ENCODE measurements around the gene POGZ. TPM values are rescaled to one million over a fixed set of nuclear protein-coding genes. Genes with fewer than 3 reads are reported as not detected.
A peak's percentile ranks its signal among the peaks of the same experiment; 100 is the strongest.

The POGZ gene
- total RNA-seq, 3 donors from 2014 or later, result 37.0 to 72.6 (median 60.3) TPM

DNA sequence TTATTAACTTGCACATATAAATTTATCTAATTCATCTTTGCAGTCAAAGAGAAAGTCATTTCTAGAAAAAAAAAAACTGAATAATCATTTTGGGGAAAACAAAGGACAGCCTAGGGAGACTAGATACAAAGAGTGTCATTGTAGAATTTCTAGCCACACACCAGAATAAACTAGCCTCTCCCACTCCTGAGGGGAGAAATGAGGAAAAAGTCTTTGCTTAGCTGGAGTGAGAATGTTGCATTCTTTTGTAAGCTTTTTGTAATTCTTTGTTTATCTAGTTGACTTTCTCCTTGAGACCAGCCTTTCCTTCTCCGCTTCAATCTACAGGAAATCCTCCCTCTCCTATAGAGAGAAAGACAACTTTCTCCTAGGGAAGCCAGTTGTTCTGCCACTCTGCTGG, 36.0 kb upstream of the POGZ start:
- intact Hi-C loops (cut with DNase I; ENCODE audit: low total_unique reads), result no loop called here
- no peak for TF ChIP-seq POLR2A (IDR thresholded peaks at IDR 0.05)
- TF ChIP-seq POLR2AphosphoS5 (IDR thresholded peaks at IDR 0.05), result no peak
- TF ChIP-seq, protein P1, sequence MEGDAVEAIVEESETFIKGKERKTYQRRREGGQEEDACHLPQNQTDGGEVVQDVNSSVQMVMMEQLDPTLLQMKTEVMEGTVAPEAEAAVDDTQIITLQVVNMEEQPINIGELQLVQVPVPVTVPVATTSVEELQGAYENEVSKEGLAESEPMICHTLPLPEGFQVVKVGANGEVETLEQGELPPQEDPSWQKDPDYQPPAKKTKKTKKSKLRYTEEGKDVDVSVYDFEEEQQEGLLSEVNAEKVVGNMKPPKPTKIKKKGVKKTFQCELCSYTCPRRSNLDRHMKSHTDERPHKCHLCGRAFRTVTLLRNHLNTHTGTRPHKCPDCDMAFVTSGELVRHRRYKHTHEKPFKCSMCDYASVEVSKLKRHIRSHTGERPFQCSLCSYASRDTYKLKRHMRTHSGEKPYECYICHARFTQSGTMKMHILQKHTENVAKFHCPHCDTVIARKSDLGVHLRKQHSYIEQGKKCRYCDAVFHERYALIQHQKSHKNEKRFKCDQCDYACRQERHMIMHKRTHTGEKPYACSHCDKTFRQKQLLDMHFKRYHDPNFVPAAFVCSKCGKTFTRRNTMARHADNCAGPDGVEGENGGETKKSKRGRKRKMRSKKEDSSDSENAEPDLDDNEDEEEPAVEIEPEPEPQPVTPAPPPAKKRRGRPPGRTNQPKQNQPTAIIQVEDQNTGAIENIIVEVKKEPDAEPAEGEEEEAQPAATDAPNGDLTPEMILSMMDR (IDR thresholded peaks at IDR 0.05), result no peak
- Histone ChIP-seq H3K4me3 (no peak overlapping the region), H3K9me3 (no peaks in the 10 kb centered on the region), H3K27ac (peak overlapping the region; percentile 1 to 86), H3K36me3 (no peaks in the 10 kb centered on the region), H3K4me1 (peaks cover 0 to 5% of the 10 kb centered on the region in 2 donors), H3K27me3 (no peaks in the 10 kb centered on the region)
- no peak for DNase-seq (ENCODE audit: low spot score in 2 of 2)

DNA sequence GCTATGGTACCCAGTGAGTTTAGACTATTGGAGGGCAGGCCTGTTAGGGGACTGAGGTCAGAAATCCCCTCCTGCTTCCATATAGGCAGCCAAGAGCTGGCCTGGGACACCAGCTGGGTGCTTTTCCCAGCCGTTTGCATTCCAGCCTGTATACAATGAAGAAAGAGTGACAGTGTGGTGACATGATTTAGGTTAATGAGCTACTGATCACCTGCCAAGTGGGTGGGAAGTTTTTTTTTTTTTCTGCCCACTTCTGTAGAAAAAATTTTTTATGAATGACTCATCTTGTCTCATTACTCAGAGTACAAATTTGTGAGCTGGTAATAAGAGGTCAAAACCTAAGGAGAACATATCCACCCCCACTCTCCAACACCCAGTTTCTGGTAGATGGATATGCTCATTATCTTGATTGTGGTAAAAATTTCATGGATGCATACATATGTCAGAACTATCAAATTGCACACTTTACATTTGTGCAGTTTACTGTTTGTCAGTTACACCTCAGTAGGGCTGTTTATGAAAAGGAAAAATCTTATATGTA, 35.5 kb upstream of the POGZ start:
- TF ChIP-seq POLR2AphosphoS5 (IDR thresholded peaks at IDR 0.05), result peak in 1 of 3 donors; percentile 33
- TF ChIP-seq, protein P1 (IDR thresholded peaks at IDR 0.05), result no peak
- H3K4me1 ChIP-seq, result peaks cover 0 to 5% of the 10 kb centered on the region in 2 donors
- no peaks in the 10 kb centered on the region for H3K9me3 ChIP-seq
- H3K27me3 ChIP-seq, result no peaks in the 10 kb centered on the region
- intact Hi-C loops (cut with DNase I; ENCODE audit: low total_unique reads), result no loop called here
- peak overlapping the region; percentile 75 to 86 for H3K27ac ChIP-seq
- no peaks in the 10 kb centered on the region for H3K36me3 ChIP-seq
- no peak overlapping the region for H3K4me3 ChIP-seq
- DNase-seq (ENCODE audit: low spot score in 2 of 2), result no peak

DNA sequence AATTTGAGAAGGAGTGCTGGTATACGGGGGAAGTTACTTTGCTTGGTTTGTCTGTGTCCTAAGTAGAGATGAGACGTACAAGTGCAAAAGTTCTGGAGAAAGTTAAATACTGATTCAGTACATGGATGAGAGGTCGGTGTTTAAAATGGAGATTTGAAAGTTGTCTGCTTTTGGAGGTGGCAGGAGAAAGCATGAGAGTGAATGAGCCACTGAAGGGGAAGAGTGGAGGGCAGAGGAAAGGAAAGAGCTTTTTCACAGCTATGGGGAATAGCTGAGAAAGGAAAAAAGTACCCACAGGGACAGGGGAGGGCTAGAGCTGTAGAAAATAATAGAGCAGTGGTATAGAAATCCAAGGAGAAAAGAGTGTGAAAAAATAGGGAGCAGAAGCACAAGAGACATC, 33.7 kb upstream of the POGZ start:
- intact Hi-C loops (cut with DNase I; ENCODE audit: low total_unique reads), result no loop called here
- no peak for DNase-seq (ENCODE audit: low spot score in 2 of 2)
- H3K4me1 ChIP-seq, result peaks cover 0 to 5% of the 10 kb centered on the region in 2 donors
- no peak overlapping the region for H3K4me3 ChIP-seq
- TF ChIP-seq POLR2AphosphoS5 (IDR thresholded peaks at IDR 0.05), result no peak
- no peak for TF ChIP-seq POLR2A (IDR thresholded peaks at IDR 0.05)
- TF ChIP-seq, protein P1 (IDR thresholded peaks at IDR 0.05), result no peak
- no peaks in the 10 kb centered on the region for H3K9me3 ChIP-seq
- no peaks in the 10 kb centered on the region for H3K27me3 ChIP-seq
- H3K27ac ChIP-seq, result no peak overlapping the region
- no peaks in the 10 kb centered on the region for H3K36me3 ChIP-seq

DNA sequence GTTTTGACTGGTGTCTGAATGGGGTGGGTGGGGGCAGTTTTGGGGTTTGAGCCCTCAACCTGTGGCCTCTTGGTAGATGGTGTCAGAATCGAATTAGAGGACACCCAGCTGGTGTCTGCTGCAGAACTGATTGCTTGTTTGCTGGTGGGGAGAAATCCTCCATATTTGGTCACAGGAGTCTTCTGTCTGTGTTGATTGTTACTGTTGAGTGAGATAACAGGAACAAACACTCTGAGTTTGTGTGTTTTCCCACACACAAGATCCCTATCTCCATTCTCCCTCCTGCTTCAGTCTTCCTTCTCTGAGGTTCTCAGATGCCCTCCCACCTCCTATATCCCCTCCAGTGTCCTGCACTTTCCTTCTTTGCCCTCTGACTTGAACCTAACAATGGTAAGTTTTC, 32.8 kb upstream of the POGZ start:
- DNase-seq (ENCODE audit: low spot score in 2 of 2), result no peak
- TF ChIP-seq POLR2A (IDR thresholded peaks at IDR 0.05), result no peak
- TF ChIP-seq, protein P1 (IDR thresholded peaks at IDR 0.05), result no peak
- TF ChIP-seq POLR2AphosphoS5 (IDR thresholded peaks at IDR 0.05), result no peak
- Histone ChIP-seq H3K4me1 (peaks cover 0 to 5% of the 10 kb centered on the region in 2 donors), H3K4me3 (no peak overlapping the region), H3K9me3 (no peaks in the 10 kb centered on the region), H3K27me3 (no peaks in the 10 kb centered on the region), H3K36me3 (no peaks in the 10 kb centered on the region), H3K27ac (no peak overlapping the region)
- intact Hi-C loops (cut with DNase I; ENCODE audit: low total_unique reads), result no loop called here

DNA sequence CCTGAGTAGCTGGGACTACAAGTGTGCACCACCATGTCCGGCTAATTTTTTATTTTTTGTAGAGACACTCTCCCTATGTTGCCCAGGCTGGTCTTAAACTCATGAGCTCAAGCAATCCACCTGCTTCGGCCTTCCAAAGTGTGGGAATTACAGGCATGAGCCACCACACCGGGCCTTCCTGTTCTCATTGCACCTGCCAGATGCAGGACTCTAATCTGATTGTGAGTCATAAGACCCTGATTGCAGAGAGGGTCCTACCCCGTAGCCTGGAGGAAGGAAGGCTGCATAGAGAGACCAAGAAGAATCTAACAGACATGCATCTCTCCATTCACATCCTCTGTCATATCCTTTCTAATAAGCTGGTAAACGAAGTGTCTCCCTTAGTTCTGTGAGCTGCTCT, 32.3 kb upstream of the POGZ start:
- TF ChIP-seq, protein P1 (IDR thresholded peaks at IDR 0.05), result no peak
- TF ChIP-seq POLR2AphosphoS5 (IDR thresholded peaks at IDR 0.05) (no peak), POLR2A (IDR thresholded peaks at IDR 0.05) (no peak)

More for the DNA sequence above, 32.3 kb upstream of the POGZ start:
- DNase-seq (ENCODE audit: low spot score in 2 of 2), result no peak
- Histone ChIP-seq H3K27ac (no peak overlapping the region), H3K4me3 (no peak overlapping the region), H3K36me3 (no peaks in the 10 kb centered on the region), H3K9me3 (no peaks in the 10 kb centered on the region), H3K27me3 (no peaks in the 10 kb centered on the region), H3K4me1 (peaks cover 0 to 5% of the 10 kb centered on the region in 2 donors)
- intact Hi-C loops (cut with DNase I; ENCODE audit: low total_unique reads), result no loop called here
